ENCODE data around the gene PHEX.

PHEX gene

DNA sequence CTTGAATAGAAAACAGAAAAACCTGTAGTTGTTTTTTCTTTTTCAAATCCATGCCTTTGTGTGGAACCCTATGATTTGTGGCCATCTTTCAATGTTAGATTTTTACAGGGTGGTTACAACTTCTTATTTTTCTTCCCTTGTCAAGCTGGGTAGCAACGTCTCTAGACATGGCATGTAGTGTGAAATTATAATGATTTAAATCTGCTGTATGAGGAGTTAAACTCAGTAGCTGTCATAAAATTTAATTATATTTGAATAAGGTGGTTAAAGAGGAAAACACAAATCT, 162.5 kb downstream of the PHEX start:
- TF ChIP-seq, protein P1, sequence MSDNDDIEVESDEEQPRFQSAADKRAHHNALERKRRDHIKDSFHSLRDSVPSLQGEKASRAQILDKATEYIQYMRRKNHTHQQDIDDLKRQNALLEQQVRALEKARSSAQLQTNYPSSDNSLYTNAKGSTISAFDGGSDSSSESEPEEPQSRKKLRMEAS (IDR thresholded peaks at IDR 0.05): no peak
- TF ChIP-seq, protein P2, sequence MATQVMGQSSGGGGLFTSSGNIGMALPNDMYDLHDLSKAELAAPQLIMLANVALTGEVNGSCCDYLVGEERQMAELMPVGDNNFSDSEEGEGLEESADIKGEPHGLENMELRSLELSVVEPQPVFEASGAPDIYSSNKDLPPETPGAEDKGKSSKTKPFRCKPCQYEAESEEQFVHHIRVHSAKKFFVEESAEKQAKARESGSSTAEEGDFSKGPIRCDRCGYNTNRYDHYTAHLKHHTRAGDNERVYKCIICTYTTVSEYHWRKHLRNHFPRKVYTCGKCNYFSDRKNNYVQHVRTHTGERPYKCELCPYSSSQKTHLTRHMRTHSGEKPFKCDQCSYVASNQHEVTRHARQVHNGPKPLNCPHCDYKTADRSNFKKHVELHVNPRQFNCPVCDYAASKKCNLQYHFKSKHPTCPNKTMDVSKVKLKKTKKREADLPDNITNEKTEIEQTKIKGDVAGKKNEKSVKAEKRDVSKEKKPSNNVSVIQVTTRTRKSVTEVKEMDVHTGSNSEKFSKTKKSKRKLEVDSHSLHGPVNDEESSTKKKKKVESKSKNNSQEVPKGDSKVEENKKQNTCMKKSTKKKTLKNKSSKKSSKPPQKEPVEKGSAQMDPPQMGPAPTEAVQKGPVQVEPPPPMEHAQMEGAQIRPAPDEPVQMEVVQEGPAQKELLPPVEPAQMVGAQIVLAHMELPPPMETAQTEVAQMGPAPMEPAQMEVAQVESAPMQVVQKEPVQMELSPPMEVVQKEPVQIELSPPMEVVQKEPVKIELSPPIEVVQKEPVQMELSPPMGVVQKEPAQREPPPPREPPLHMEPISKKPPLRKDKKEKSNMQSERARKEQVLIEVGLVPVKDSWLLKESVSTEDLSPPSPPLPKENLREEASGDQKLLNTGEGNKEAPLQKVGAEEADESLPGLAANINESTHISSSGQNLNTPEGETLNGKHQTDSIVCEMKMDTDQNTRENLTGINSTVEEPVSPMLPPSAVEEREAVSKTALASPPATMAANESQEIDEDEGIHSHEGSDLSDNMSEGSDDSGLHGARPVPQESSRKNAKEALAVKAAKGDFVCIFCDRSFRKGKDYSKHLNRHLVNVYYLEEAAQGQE (IDR thresholded peaks at IDR 0.05; ENCODE audit: low read depth): no peak
- TF ChIP-seq ZBTB7A (IDR thresholded peaks at IDR 0.05; ENCODE audit: low read depth): no peak
- TF ChIP-seq CREB1 (IDR thresholded peaks at IDR 0.05; ENCODE audit: low read depth): no peak
- no peak for TF ChIP-seq NFIC (IDR thresholded peaks at IDR 0.05)
- no peak for TF ChIP-seq RAD21 (IDR thresholded peaks at IDR 0.05; ENCODE audit: low read depth)
- no peak for TF ChIP-seq YY1 (IDR thresholded peaks at IDR 0.05; ENCODE audit: low read depth)
- no peak for TF ChIP-seq EGR1 (IDR thresholded peaks at IDR 0.05)
- TF ChIP-seq TAF1 (IDR thresholded peaks at IDR 0.05; ENCODE audit: low read depth): no peak
- TF ChIP-seq EP300 (IDR thresholded peaks at IDR 0.05; ENCODE audit: borderline replicate concordance): no peak
- TF ChIP-seq, protein P3, sequence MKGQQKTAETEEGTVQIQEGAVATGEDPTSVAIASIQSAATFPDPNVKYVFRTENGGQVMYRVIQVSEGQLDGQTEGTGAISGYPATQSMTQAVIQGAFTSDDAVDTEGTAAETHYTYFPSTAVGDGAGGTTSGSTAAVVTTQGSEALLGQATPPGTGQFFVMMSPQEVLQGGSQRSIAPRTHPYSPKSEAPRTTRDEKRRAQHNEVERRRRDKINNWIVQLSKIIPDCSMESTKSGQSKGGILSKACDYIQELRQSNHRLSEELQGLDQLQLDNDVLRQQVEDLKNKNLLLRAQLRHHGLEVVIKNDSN (IDR thresholded peaks at IDR 0.05): no peak
- no peak for TF ChIP-seq CEBPB (IDR thresholded peaks at IDR 0.05)
- no peak for TF ChIP-seq FOXM1 (IDR thresholded peaks at IDR 0.05; ENCODE audit: borderline replicate concordance, low read depth)
- no peak for TF ChIP-seq TCF12 (IDR thresholded peaks at IDR 0.05; ENCODE audit: low read depth)
- TF ChIP-seq TEAD4 (IDR thresholded peaks at IDR 0.05): no peak

DNA sequence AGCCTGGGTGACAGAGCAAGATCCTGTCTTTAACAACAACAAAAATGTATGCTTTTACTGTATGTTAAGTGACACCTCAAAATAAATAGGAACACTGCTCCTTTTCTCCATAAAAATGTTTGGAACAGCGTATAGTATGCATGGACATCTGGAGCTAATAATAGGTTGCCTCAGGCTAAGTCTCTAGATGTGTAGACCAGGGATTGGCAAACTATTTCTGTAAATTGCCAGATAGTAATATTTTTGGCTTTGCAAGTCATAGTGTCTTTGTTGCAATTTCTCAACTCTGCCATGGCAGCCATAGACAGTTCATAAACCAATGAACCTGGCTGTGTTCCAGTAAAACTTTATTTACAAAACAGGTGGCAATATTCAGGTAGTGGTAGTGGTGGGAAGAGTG, 164.0 kb downstream of the PHEX start:
- no peak for TF ChIP-seq FOXM1 (IDR thresholded peaks at IDR 0.05; ENCODE audit: borderline replicate concordance, low read depth)
- no peak for TF ChIP-seq TCF12 (IDR thresholded peaks at IDR 0.05; ENCODE audit: low read depth)
- TF ChIP-seq, protein P1 (IDR thresholded peaks at IDR 0.05): no peak
- TF ChIP-seq EP300 (IDR thresholded peaks at IDR 0.05; ENCODE audit: borderline replicate concordance): no peak
- TF ChIP-seq, protein P2 (IDR thresholded peaks at IDR 0.05; ENCODE audit: low read depth): no peak
- TF ChIP-seq CREB1 (IDR thresholded peaks at IDR 0.05; ENCODE audit: low read depth): no peak
- TF ChIP-seq YY1 (IDR thresholded peaks at IDR 0.05; ENCODE audit: low read depth): no peak
- TF ChIP-seq, protein P3 (IDR thresholded peaks at IDR 0.05): no peak
- no peak for TF ChIP-seq TAF1 (IDR thresholded peaks at IDR 0.05; ENCODE audit: low read depth)
- no peak for TF ChIP-seq NFIC (IDR thresholded peaks at IDR 0.05)
- no peak for TF ChIP-seq CEBPB (IDR thresholded peaks at IDR 0.05)
- TF ChIP-seq EGR1 (IDR thresholded peaks at IDR 0.05): no peak

GRCh38 chrX:22202251-22202650, 170.1 kb downstream of the PHEX start:
- TF ChIP-seq ZBTB7A (IDR thresholded peaks at IDR 0.05; ENCODE audit: low read depth): no peak
- no peak for TF ChIP-seq TCF12 (IDR thresholded peaks at IDR 0.05; ENCODE audit: low read depth)
- TF ChIP-seq TEAD4 (IDR thresholded peaks at IDR 0.05): no peak
- TF ChIP-seq NFIC (IDR thresholded peaks at IDR 0.05): no peak
- TF ChIP-seq, protein P3 (IDR thresholded peaks at IDR 0.05): no peak
- TF ChIP-seq, protein P2 (IDR thresholded peaks at IDR 0.05; ENCODE audit: low read depth): no peak
- TF ChIP-seq TAF1 (IDR thresholded peaks at IDR 0.05; ENCODE audit: low read depth): no peak
- no peak for TF ChIP-seq YY1 (IDR thresholded peaks at IDR 0.05; ENCODE audit: low read depth)
- no peak for TF ChIP-seq RAD21 (IDR thresholded peaks at IDR 0.05; ENCODE audit: low read depth)
- no peak for TF ChIP-seq EP300 (IDR thresholded peaks at IDR 0.05; ENCODE audit: borderline replicate concordance)
- TF ChIP-seq CREB1 (IDR thresholded peaks at IDR 0.05; ENCODE audit: low read depth): no peak
- no peak for TF ChIP-seq CEBPB (IDR thresholded peaks at IDR 0.05)
- TF ChIP-seq EGR1 (IDR thresholded peaks at IDR 0.05): no peak
- TF ChIP-seq, protein P1 (IDR thresholded peaks at IDR 0.05): no peak
- TF ChIP-seq FOXM1 (IDR thresholded peaks at IDR 0.05; ENCODE audit: borderline replicate concordance, low read depth): no peak

- TF ChIP-seq EP300 (IDR thresholded peaks at IDR 0.05; ENCODE audit: borderline replicate concordance) (no peak), YY1 (IDR thresholded peaks at IDR 0.05; ENCODE audit: low read depth) (no peak), CREB1 (IDR thresholded peaks at IDR 0.05; ENCODE audit: low read depth) (no peak), RAD21 (IDR thresholded peaks at IDR 0.05; ENCODE audit: low read depth) (no peak), ZBTB7A (IDR thresholded peaks at IDR 0.05; ENCODE audit: low read depth) (no peak), TAF1 (IDR thresholded peaks at IDR 0.05; ENCODE audit: low read depth) (no peak), TEAD4 (IDR thresholded peaks at IDR 0.05) (no peak), FOXM1 (IDR thresholded peaks at IDR 0.05; ENCODE audit: borderline replicate concordance, low read depth) (no peak), CEBPB (IDR thresholded peaks at IDR 0.05) (no peak), EGR1 (IDR thresholded peaks at IDR 0.05) (no peak), NFIC (IDR thresholded peaks at IDR 0.05) (no peak)
- TF ChIP-seq, protein P3 (IDR thresholded peaks at IDR 0.05): no peak
- TF ChIP-seq, protein P2 (IDR thresholded peaks at IDR 0.05; ENCODE audit: low read depth): no peak
Observed at GRCh38 chrX:22203186-22203585, 171.1 kb downstream of the PHEX start.

All from Ishikawa (cell line).